NCI-H1930 (cell line): ENCODE data around the gene MT1X.
A peak's percentile ranks its signal among the peaks of the same experiment; 100 is the strongest.

Experiments used
- DNase-seq, 2 experiments: peaks; one replicate each; lab custom pipeline; 2025; lab: John Stamatoyannopoulos, UW

MT1X gene

DNA sequence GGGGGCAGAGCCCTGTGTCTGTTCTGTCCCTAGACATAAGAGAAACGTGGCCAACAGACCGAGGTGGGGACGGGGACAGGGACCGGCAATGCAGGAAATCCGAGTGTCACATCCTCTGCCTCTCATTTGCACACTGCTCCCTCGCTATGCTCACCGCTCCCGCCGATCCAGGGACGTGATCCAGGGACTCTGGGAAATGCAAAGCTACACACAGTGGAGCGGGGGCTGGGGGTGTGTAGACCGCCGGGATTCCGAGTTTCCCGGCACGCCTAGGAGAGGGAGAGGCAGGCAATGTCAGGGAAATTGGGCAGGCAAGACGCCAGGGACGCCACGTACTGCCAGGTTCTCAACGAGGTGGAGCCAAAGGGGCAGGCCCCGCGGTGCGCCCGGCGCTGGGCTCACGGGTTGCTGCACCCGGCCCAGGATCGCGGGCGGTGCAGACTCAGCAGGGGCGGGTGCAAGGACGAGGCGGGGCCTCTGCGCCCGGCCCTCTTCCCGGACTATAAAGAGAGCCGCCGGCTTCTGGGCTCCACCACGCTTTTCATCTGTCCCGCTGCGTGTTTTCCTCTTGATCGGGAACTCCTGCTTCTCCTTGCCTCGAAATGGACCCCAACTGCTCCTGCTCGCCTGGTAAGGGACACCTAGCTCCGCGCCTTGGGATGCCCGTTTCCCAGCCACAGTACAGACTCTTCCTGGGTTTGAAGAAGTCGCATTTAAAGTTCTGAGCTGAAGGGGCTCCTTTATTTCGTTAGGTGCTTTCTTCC, at the start of gene MT1X:
TSS of gene MT1X (plus strand) at position 532 of the 764 bp plus-strand sequence. CDS start at position 603, 71 bp downstream.
- peak; percentile 60 to 65 for DNase-seq

GRCh38 chr16:56632848-56633365, 49.4 kb upstream of the MT1X start:
- no peak for DNase-seq

DNA sequence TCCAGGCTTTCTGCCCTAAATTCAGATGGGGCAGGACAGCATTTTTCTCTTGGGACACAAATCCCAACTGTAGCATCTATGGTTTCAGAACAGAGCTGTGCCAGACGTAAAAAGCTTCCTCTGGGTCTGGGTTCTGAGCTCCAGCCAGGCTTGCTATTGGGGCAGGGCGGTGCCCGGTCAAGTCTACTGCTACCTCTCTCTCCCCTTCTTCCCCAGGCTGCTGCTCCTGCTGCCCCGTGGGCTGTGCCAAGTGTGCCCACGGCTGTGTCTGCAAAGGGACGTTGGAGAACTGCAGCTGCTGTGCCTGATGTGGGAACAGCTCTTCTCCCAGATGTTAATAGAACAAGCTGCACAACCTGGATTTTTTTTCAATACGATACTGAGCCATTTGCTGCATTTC, 48.7 kb upstream of the MT1X start:
- DNase-seq, result no peak

DNA sequence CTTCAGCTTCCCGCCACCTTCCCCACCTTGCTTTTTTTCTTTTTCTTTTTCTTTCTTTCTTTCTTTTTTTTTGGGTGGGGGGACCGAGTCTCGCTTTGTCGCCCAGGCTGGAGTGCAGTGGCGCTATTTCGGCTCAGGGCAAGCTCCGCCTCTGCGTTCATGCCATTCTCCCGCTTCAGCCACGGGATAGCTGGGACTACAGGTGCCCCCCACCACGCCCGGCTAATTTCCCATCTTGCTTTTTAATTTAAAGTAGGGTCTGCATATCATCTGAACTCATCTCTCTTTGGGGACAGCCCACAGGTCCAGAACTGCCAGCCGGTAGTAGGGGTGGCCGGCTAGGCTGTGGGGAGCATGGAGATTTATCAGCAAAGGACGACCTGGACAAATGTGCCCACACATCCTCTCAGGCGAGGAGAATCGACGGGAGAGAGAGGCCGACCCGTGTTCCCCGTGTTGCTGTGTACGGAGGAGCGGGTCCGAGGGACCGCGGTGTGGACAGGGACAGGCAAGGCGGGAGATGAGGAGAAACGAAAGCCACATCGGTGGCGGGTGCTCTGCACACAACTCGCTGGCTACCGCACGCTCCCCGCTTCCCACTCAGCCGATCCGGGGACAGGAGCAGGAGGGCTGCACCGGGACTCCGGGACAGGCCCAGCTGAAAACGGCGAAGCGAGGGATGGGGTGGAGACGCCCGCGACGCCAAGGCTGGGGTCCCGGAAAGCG, 47.4 kb upstream of the MT1X start:
- DNase-seq, result no peak

GRCh38 chr16:56635441-56635967, 46.8 kb upstream of the MT1X start:
- no peak for DNase-seq

DNA sequence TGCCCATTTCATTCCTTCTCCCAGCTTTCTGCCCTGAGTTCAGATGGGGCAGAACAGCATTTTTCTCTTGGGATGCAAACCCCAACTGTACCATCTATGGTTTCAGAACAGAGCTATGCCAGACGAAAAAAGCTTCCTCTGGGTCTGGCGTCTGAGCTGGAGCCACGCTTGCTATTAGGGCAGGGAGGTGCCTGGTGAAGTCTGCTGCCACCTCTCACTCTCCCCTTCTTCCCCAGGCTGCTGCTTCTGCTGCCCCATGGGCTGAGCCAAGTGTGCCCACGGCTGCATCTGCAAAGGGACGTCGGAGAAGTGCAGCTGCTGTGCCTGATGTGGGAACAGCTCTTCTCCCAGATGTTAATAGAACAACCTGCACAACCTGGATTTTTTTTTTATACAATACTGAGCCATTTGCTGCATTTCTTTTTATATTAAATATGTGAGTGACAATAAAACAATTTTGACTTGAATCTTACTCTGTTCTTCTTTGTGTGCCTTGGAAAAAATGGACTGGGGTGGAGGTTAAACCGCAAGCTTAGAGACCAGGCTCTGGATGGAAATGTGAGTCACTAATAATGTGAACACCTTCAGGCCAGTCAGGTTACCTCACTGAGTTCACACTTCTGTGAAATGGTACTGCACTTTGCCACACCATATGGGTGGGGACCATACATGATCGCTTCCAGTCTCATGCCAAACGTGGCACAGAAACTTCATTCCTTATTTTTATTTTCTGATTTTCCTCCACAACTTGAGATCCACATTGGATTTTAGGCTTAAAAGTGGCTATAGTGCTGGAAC, 45.5 kb upstream of the MT1X start:
- no peak for DNase-seq

GRCh38 chr16:56637814-56638750, 44.2 kb upstream of the MT1X start, which contains the start of gene MT1A:
MT1A (plus strand) TSS chr16:56638666; CDS start chr16:56638739, 73 bp downstream.
- DNase-seq, result peak in 1 of 2 experiments; percentile 7

- no peak for DNase-seq
Measured at GRCh38 chr16:56639045-56639444, 43.2 kb upstream of the MT1X start.

GRCh38 chr16:56640076-56640475, 42.2 kb upstream of the MT1X start:
- no peak for DNase-seq

DNA sequence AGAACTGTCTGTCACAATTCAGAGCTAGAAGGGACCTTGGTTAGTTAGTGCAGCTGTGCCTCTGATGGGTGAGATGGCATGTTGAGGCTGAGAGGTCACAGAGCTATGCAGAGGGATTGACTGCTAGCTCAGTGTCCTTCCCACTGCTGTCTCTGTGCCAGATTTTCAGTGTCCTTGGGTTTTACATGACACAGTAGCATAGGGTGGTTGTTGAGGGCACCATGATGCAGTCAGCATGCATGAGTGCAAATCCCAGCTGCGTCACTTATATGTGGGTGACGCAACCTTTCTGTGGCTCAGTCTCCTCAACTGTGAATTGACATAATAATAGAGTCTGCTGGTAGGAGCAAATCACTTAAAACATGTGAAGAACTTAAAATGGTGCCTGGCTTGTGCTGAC, 41.1 kb upstream of the MT1X start:
- DNase-seq, result no peak

- peak; percentile 18 to 35 for DNase-seq
Measured at GRCh38 chr16:56643080-56643778, 39.0 kb upstream of the MT1X start.

DNA sequence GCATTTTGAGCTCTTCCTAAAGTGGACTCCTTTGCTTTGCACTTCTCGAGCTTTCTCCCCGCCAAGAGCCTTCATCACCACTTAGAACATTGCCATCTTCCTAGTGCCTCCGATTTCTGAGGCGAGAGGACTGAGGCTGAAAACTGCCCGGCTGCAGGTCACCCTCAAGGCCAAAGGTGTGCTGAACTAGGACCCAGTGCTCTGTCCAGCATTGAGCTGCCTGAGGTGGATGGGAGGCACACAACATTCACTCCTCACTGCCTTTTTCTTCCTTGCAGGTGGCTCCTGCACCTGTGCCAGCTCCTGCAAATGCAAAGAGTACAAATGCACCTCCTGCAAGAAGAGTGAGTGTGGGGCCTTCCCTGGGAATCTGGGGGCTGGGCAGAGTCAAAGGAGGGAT, 38.4 kb upstream of the MT1X start:
- no peak for DNase-seq

DNA sequence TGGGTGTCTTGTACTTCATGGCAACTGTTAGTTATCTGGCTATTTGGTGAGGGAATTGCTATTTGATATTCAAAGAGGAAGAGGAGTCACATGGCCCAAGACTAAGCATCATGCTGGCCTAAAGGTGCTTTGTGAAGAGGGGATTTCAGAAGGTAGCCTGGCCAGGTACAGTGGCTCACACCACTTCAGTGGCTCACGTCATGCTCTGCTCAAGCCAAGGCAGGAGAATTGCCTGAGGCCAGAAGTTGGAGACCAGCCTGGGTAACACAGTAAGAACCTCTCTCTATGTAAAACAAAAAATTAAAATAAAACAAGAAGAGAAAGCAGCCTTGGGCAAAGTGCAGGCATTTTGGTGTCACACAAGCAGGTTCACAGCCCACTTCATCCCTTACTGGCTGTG, 37.0 kb upstream of the MT1X start:
- DNase-seq, result no peak

GRCh38 chr16:56645838-56646237, 36.4 kb upstream of the MT1X start:
- no peak for DNase-seq

DNA sequence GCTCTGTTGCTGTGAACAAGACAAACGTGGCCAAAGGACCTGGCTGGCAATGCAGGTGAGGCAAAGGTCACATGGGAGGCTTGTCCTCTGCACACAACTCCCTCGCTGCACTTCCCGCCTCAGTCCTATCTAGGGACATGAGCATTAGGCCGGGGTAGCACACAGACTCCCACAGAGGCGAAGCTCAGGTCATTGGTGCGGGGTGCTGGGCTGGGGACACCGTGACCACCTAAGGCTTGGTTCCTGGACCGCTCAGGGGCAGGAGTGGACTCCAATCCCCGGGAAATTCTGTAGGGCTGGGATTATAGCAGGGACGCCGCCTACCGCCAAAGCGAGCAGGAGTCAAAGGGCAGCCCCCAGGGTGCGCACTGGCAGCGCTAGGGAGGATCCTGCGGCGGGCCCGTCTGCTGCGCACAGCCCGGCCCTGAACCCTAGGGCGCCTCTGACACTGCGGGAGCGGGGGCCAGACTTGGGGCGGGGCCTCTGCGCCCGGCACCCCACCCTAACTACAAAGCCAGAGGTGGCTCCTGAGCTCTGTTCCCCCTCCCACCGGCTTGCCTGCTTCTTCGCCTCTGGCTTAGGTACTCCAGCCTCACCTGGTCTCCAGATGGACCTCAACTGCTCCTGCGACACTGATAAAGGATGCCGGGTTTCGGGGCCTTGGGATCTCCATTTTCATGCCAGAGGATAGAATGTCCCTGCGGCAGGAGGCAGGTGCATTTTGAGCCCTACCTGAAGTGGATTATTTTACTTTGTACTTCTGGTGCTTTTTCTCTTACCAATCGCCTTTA, 34.4 kb upstream of the MT1X start:
- DNase-seq, result no peak

DNA sequence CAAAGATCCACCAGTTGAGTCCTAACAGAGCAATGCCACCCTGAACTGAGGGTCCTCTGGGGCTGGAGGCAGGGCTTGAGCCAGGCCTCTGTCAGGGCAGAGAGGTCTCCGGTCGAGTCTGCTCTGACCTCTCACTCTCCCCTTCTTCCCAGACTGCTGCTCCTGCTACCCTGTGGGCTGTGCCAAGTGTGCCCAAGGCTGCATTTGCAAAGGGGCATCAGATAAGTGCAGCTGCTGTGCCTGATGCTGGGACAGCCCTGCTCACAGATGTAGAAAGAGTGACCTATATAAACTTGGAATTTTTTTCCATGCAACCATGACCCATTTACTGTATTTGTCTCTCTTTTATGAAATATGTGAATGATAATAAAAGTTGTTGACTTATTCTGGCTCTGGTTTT, 33.0 kb upstream of the MT1X start:
- DNase-seq, result no peak

DNA sequence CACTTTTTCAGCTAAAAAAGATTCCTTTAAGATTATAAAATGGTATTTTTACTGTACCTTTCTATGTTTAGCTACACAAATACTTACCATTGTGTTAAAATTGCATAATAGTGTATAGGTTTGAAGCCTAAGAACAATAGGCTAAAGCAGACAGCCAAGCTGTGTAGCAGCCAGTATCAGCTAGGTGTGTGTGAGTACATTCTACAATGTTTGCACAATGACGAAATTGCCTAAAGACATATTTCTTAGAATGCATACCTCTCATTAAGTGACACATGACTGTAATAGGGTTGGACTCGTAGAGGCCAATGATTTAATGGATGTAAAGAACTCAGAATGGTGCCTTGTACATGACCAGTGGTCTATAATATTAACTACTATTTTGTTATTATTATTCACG, 32.5 kb upstream of the MT1X start:
- DNase-seq, result no peak

- no peak for DNase-seq
Measured at GRCh38 chr16:56651586-56651985, 30.7 kb upstream of the MT1X start, which contains the start of gene MT1B. MT1B (plus strand) TSS chr16:56651886; CDS start chr16:56651954, 68 bp downstream.

DNA sequence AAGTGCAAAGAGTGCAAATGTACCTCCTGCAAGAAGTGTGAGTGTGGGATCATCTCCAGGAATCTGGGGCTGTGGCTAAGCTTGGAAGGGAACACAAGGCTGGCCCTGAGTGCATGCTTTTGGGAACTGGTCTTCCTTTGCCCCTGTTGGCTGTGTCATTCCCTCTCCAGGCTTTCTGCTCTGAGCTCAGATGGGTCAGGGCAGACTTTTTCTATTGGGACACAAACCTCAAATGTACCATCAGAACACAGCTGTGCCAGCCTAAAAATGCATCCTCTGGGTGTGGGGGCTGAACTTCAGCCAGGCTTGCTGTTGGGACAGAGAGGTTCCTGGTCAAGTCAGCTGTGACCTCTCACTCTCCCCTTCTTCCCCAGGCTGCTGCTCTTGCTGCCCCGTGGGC, 29.7 kb upstream of the MT1X start:
- DNase-seq, result no peak
